HG02885 (cell line): ENCODE measurements around the gene TMEM8B.
A peak's percentile ranks its signal among the peaks of the same experiment; 100 is the strongest.

Source experiments
- ATAC-seq: cut with Tn5 transposase; IDR thresholded peaks from one replicate; pipeline ENCODE4 v1.9.1; 2021; ENCODE audit warnings: mild to moderate bottlenecking; ENCODE audit not compliant: unreplicated experiment, poor library complexity

Gene TMEM8B

DNA sequence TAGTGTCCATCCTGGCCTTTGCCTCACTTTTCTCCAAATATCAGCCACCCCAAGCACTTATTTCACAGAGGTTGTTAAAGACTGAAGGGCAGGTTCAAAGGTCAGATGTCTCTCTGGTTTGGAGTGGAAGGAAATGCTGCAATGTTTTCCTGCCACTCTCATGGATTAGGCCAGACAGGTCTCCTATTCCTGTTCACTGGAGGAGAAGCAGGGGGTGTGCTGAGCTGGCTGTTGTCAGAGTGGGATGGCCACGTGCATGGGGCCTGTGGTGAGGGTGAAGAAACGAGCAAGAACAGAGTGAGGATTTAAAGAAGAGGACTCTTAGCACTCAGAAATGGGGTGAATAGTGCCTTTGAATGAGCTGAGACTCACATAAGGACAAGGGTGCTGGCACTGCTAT, 6.7 kb downstream of the TMEM8B start:
- no peak for ATAC-seq

DNA sequence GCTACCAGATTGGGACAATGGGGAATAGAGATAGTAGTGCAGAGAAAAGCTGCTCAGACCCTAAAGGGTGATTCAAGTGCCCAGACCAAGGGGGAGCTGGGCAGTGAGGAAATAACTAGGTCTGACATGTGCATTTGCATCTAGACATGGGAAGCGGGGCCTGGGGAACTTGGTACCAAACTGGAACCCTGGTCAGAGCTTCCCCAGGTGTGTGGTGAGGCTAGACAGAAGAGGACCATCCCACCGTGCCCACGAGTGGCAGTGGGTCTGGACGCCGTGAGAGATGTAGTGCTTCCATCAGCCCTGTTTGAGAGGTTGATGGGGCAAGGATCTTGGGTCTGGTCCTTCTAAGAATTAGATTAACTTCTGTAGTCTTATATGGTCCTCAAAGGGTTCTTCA, 7.6 kb downstream of the TMEM8B start:
- ATAC-seq: no peak

GRCh38 chr9:35839926-35840325, 10.9 kb downstream of the TMEM8B start:
- no peak for ATAC-seq

DNA sequence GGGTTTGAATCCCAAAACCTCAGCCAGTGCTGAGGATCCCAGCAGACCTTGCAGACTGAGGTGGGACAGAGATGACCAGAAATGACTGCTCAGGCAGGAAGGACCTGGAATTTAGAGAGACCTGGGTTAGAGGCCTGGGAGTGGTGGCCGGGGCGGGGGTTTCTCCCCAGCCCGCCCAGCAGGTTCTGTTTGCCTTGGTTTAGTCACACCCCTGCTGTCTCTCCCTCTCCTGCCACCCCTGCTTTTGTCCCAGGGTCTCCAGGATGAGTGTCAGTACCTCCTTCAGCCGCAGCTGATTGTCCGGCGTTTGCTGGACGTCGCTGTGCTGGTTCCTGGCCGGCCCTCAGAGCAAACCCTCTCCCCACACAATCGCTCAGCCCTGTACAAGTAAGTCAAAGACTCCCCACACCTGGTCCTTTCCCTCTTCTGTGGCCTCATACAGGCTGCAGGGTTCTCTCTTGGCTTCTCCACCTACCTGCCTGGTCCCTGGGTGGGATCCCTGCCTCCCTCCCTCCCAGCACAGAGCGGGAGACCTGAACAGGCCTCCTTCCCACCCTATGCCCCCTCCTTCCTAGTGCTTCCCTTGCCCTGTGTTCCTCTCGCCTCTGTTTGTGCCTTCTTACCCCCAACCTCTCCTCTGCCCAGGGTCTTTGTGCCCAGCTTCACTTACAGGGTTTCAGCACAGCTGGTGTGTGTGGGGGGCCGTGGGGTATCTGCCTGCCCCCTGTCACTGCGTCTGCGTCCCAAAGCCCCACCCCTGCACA, 12.0 kb downstream of the TMEM8B start:
- no peak for ATAC-seq

- ATAC-seq: no peak
Observed at GRCh38 chr9:35841645-35841900, 12.5 kb downstream of the TMEM8B start.

- ATAC-seq: no peak
Observed at GRCh38 chr9:35842020-35842745, 13.2 kb downstream of the TMEM8B start.

DNA sequence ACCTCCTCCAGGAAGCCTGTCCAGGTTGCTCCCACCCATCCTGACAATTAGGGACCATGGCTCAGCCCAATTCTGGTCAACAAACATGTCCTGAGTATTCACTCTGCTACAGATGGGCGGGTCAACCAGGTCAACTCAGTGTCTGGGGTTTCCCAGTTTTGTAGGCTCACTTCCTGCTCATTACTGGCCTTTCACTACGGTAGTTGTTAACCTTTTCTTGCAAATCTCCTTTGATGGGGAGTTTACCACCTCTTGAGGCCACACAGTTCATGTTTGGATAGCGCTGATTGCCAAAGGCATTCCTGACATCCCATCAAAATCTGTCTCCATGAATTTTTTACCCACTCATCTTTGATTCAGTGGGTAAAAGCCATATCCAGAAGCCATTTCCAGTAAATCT, 13.8 kb downstream of the TMEM8B start:
- peak; percentile 86 for ATAC-seq

GRCh38 chr9:35844628-35845270, 15.7 kb downstream of the TMEM8B start:
- no peak for ATAC-seq

DNA sequence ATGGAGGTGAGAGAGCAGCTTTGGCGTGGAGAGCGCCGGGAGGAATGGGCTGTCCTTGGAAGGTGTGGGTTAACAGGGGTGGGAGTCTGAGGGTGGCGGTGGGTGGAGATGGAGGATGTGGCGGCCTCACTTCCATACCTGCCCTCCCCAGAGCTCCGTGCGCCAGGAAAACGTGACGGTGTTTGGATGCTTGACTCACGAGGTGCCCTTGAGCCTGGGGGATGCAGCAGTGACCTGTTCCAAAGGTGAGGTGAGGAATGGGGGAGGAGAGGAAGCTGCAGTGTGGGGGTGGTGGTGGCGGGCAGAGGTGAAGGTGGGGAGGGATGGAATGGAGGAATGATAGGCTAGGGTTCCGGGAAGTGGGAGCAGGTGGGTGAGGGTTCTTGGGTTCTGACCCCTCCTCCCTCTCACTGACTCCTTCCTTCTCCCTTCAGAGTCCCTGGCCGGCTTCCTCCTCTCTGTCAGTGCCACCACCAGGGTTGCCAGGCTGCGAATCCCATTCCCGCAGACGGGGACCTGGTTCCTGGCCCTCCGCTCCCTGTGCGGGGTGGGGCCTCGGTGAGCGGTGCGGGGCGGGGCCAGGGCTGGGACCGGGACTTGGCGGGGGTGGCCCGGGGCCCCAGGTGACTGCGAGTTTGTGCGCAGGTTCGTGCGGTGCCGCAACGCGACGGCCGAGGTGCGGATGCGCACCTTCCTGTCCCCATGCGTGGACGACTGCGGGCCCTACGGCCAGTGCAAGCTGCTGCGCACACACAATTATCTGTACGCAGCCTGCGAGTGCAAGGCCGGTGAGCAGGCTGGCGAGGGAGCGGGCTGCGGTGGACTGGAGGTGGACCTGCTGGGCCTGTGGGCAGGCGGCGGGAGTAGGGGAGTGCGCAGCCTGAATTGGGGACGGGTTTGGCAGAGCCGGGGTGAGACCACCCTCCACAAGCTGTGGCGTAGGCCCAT, 17.1 kb downstream of the TMEM8B start:
- no peak for ATAC-seq

DNA sequence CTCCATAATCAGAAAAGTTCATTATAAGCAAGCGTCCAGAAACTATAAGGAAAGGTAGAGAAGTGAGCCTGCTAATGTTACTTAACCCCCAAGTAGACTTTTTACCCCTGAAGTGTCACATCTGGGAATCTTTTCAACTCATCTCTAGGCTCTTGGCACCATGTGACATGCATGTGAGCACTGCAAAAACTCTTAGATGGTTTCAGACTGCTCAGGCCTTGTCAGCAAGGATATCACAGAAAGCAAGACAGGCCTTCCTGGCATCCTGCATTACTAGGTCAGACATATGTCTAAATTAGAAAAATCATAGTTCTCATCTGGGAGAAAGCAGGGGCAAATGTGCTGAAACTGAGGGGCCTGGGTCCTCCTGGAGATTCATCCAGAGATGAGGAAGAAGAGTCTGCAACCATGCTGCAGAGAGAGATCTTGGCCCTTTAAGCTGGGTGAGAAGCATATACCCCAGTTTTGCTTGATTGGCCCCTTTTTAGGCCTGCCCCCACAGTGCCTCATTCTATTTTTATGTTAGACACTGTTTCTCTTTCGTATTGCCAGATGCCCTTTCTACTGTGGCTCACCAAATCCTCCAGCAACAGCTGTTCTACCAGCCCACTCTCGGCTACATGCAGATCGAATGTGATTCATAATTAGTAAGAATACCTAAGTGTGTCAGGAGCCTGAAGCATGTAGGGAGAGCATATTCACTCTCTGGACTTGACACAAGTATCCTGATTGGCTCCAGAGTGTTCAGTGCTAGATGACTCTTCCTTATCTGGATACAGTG, 19.0 kb downstream of the TMEM8B start:
- peak; percentile 90 for ATAC-seq

DNA sequence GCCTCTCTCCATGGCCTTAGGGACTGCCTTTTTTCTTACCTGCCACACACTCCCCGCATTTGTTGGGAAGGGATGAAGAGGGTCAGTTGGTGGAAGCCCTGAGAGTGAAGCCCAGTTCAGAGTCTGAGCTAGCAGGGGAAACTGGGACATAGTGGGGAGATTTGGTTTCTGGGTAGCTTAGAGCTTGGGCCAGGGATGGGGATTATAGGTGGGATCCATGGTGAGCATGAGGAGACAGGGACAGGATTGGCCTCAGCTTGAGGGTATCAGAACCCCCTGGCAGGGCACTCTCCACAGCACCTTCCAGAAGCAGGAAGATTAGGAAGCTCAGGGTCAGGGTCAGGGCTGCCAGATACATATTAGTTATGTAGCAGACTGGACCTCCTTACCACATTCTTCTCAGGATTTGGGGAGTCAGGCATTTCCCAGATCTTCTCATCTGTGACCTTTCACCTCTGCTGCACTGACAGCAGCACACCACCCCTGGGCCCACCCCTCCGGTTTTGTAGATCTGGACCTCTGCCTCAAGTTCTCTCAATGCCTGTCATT, 23.3 kb downstream of the TMEM8B start:
- ATAC-seq: no peak

DNA sequence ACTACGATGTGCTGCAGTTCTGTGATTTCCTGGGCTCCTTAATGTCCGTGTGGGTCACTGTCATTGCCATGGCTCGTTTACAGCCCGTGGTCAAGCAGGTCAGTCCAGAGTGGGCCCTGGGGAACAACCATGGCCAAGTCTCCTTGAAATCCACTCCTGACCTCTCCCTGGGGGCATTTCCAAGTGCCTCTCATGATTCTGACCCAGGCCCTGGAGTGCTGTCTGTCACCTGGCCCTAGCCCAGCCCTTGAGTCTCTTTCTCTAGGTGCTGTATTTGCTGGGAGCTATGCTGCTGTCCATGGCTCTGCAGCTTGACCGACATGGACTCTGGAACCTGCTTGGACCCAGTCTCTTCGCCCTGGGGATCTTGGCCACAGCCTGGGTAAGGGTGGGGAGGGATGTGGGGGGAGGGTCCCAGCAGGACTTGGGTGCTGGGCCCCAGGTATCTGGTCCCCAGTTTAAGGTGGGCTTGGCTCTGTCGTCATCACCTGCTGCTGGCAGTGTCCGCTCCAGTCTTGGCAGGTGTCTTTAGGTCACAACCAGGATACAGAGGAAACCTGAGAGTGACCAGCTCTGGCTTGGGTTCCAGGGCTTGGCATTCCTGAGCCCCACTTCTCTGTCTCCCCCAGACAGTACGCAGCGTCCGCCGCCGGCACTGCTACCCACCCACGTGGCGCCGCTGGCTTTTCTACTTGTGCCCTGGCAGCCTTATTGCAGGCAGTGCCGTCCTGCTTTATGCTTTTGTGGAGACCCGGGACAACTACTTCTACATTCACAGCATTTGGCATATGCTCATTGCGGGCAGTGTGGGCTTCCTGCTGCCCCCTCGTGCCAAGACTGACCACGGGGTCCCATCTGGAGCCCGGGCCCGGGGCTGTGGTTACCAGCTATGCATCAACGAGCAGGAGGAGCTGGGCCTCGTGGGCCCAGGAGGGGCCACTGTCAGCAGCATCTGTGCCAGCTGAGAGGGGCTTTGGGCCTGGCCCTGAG, 24.1 kb downstream of the TMEM8B start:
- no peak for ATAC-seq

- no peak for ATAC-seq
Observed at GRCh38 chr9:35854091-35854762, 25.2 kb downstream of the TMEM8B start.

GRCh38 chr9:35856206-35856605, 27.2 kb downstream of the TMEM8B start:
- ATAC-seq: no peak

- no peak for ATAC-seq
Observed at GRCh38 chr9:35856882-35857281, 27.9 kb downstream of the TMEM8B start.

GRCh38 chr9:35858458-35858857, 29.4 kb downstream of the TMEM8B start:
- no peak for ATAC-seq

GRCh38 chr9:35859310-35859989, 30.4 kb downstream of the TMEM8B start:
- ATAC-seq: no peak
